ENCODE data around the gene NGDN.

Gene NGDN

DNA sequence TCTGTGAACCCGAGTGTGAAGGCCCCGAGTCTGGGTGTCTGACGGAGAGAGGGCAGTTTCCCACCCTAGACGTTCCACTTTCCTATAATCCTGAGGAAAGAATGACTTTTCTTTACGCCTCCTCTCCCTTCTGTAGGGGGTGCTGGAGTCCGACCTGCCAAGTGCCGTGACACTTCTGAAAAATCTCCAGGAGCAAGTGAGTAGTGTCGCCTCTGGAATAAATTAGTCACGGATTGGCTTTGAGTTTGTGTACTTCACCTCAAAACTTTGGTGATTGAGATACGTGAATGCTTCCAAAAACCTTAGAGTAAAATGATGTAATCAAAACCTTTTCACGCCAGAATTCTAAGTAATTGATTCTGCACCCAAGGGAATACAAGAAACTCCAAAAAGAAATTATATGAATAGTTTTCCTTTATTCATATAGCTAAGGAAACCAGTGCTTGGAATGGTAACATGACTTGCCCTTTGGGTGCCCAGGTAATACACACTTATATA lies 452 bp downstream of the NGDN start:
- in situ Hi-C loops (cut with HindIII; ENCODE audit: low pct_ligation_motif_present, low sequenced_read_pairs), result no loop called here
- no peak for DNase-seq
- no peaks in the 10 kb centered on the region for H3K27me3 ChIP-seq (replicated peaks)
- H3K36me3 ChIP-seq (replicated peaks), result peaks cover 30% of the 10 kb centered on the region
- TF ChIP-seq, protein P1, sequence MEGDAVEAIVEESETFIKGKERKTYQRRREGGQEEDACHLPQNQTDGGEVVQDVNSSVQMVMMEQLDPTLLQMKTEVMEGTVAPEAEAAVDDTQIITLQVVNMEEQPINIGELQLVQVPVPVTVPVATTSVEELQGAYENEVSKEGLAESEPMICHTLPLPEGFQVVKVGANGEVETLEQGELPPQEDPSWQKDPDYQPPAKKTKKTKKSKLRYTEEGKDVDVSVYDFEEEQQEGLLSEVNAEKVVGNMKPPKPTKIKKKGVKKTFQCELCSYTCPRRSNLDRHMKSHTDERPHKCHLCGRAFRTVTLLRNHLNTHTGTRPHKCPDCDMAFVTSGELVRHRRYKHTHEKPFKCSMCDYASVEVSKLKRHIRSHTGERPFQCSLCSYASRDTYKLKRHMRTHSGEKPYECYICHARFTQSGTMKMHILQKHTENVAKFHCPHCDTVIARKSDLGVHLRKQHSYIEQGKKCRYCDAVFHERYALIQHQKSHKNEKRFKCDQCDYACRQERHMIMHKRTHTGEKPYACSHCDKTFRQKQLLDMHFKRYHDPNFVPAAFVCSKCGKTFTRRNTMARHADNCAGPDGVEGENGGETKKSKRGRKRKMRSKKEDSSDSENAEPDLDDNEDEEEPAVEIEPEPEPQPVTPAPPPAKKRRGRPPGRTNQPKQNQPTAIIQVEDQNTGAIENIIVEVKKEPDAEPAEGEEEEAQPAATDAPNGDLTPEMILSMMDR (IDR thresholded peaks at IDR 0.05; ENCODE audit: low read depth, low read length, missing control alignments), result no peak
- H3K27ac ChIP-seq, result peak overlapping the region; percentile 77
- peak overlapping the region; percentile 98 for H3K4me3 ChIP-seq (ENCODE audit: low read depth, low read length)

DNA sequence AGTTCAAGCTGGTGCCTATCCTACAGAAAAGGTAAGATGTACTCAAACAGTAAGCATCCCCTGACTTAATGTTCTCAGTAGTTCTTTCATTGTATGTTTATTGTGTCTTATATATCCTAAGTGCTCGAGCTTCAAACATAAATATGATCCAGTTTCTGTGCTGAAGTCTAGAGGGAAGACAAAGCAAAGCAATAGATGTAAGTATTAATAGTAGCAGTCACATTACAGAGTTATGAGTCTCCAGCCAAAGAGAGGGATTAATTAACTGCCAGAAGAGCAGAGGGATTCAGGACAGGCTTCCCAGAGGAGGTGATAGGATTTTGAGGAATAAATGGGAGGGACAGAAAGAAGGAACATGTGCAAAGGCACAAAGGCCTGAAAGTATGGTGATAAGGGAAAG lies 1.4 kb downstream of the NGDN start:
- no peak for DNase-seq
- H3K27me3 ChIP-seq (replicated peaks), result no peaks in the 10 kb centered on the region
- H3K27ac ChIP-seq, result no peak overlapping the region
- in situ Hi-C loops (cut with HindIII; ENCODE audit: low pct_ligation_motif_present, low sequenced_read_pairs), result no loop called here
- no peak overlapping the region for H3K4me3 ChIP-seq (ENCODE audit: low read depth, low read length)
- peaks cover 40% of the 10 kb centered on the region for H3K36me3 ChIP-seq (replicated peaks)
- TF ChIP-seq, protein P1 (IDR thresholded peaks at IDR 0.05; ENCODE audit: low read depth, low read length, missing control alignments), result no peak

DNA sequence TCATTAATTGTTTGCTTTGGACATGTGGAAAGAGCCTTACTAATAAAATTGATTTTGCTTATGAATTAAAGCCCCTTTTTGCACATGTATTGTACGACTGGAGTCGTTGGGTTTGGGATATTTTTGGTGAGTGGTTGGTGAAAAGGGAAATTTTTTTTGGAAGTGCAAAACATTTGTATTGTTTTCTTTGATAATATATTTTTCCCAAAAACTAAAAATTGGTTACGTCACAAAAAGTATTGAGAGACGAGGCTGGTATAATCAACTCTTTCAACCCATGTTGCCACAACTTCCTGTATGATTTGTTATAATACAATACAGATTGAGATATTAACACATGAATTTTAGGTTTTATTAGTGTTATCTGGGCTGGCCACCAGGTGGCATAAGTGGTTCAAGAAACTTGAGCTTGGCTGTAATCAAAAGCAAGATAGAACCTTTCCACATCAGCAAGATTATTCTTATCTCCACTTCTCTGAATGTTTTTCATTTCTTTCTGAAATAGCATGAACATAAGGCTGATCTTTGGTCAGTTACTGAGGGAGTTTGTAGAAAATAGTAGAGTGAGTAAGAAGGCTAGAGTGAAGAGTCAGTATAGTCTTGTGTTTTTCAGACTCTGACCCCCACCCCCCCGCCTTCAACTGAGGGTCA lies 8.7 kb downstream of the NGDN start:
- no peaks in the 10 kb centered on the region for H3K27me3 ChIP-seq (replicated peaks)
- H3K27ac ChIP-seq, result no peak overlapping the region
- TF ChIP-seq, protein P1 (IDR thresholded peaks at IDR 0.05; ENCODE audit: low read depth, low read length, missing control alignments), result peak; percentile 73
- H3K4me3 ChIP-seq (ENCODE audit: low read depth, low read length), result no peak overlapping the region
- peak; percentile 65 for DNase-seq
- peaks cover 45% of the 10 kb centered on the region for H3K36me3 ChIP-seq (replicated peaks)
- in situ Hi-C loops (cut with HindIII; ENCODE audit: low pct_ligation_motif_present, low sequenced_read_pairs), result no loop called here

GRCh38 chr14:23481362-23481970 lies 12.0 kb downstream of the NGDN start:
- Histone ChIP-seq H3K27me3 (replicated peaks) (no peaks in the 10 kb centered on the region), H3K4me3 (ENCODE audit: low read depth, low read length) (no peak overlapping the region), H3K36me3 (replicated peaks) (peaks cover 17% of the 10 kb centered on the region), H3K27ac (no peak overlapping the region)
- TF ChIP-seq, protein P1 (IDR thresholded peaks at IDR 0.05; ENCODE audit: low read depth, low read length, missing control alignments), result no peak
- DNase-seq, result no peak
- in situ Hi-C loops (cut with HindIII; ENCODE audit: low pct_ligation_motif_present, low sequenced_read_pairs), result no loop called here

DNA sequence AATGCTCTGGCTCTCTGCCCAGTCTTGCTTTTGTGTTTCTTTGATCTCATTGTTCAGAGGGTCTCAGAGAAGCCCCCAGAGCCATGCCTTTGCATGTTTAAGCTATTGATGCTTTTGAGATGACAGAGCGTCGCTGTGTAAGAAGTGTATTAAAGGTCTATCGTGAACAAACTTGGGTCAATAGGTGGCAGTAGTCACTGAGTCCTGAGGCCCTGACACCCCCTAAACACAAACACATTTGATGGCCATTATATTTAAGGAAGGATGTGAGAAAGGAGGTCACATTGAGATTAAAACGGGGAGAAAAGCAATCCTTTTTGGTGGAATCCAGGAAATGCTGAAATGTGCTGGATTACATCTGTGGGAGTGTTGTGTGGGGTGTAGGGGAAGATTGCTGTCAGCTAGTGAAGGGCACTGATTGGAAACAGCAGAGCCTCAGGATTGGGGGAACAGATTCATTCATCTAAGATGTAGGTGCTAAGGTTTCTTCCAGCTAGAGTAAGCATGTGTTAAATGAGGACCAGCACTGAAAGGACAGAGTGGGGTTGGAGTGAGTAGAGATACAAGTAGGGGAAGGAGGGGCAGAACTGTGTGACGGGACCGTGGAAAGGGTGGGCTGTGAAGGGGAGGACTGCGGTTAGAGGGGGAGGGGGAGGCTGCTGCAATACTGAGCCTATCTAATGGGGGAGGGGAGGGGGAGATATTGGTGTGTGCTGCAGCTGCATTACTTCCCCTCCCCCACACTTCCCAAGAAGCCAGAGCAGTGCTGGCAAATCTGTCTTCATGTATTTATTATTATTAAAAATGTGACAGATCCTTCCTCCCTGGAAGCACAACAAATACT lies 12.7 kb downstream of the NGDN start:
- no peak overlapping the region for H3K27ac ChIP-seq
- DNase-seq, result no peak
- peaks cover 9% of the 10 kb centered on the region for H3K36me3 ChIP-seq (replicated peaks)
- in situ Hi-C loops (cut with HindIII; ENCODE audit: low pct_ligation_motif_present, low sequenced_read_pairs), result no loop called here
- no peaks in the 10 kb centered on the region for H3K27me3 ChIP-seq (replicated peaks)
- TF ChIP-seq, protein P1 (IDR thresholded peaks at IDR 0.05; ENCODE audit: low read depth, low read length, missing control alignments), result no peak
- H3K4me3 ChIP-seq (ENCODE audit: low read depth, low read length), result no peak overlapping the region

Measured in brain microvascular endothelial cell (primary cell).